Activated CD4-positive, CD25-positive, alpha-beta regulatory T cell (primary cell): Measurements from ENCODE around the gene HPS5.
"Not testable (repeated sequence)": the region's sequence is repeated elsewhere in the genome, so short reads cannot be mapped to it uniquely, and the experiment has no call there.

Experiments
- DNase-seq, 4 experiments: peaks; one replicate each; lab custom pipeline; 2025; lab: John Stamatoyannopoulos, UW

Gene HPS5

DNA sequence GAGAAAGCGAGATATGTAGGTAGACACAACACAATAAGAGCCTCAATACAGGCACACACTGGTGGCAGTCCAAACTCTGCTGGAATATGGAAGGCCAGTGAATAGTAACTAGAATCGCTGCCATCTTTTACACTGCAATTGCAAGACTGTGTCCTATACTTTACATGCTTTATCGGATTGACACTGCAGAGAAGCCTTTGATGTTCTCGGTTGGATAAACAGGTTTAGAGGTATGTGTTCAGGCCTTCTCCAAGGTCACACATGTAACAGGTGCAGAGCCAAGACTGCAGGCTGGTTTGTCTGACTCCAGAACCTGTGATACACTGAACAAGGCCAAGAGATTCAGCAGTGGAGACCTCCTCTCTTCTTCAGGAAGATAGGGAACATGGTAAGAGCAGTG is 50.7 kb downstream of the HPS5 start:
- no peak for DNase-seq

GRCh38 chr11:18270102-18270501 is 51.8 kb downstream of the HPS5 start:
- DNase-seq: no peak

DNA sequence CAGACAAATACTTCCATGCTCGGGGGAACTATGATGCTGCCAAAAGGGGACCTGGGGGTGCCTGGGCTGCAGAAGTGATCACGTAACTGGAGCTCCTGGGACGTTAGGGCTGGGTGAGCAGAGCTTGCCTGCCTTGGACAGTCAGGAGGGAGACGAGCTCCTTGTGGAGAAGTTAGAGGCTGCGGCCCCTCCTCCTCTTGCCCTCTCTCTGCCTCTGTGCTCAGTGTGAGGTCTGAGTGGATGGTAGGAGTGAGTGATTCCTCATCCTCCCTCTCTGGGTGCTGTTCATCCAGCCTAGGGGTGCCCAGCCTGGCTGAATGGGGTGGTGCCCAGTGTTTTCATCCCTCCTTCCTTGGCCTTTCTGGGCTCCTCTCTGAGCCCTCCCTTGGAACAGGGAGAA is 52.7 kb downstream of the HPS5 start:
- not testable (repeated sequence) for DNase-seq

GRCh38 chr11:18267335-18268133 is 54.4 kb downstream of the HPS5 start:
- DNase-seq: not testable (repeated sequence)

DNA sequence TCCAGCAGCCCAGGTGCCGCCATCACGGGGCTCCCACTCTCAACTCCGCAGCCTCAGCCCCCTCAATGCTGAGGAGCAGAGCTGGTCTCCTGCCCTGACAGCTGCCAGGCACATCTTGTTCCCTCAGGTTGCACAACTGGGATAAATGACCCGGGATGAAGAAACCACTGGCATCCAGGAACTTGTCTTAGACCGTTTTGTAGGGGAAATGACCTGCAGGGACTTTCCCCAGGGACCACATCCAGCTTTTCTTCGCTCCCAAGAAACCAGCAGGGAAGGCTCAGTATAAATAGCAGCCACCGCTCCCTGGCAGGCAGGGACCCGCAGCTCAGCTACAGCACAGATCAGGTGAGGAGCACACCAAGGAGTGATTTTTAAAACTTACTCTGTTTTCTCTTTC is 56.0 kb downstream of the HPS5 start, which contains the start of gene SAA1:
SAA1 (plus strand) TSS at position 316 of the 400 bp plus-strand sequence. CDS start 624 bp downstream, outside the sequence.
- no peak for DNase-seq

GRCh38 chr11:18264677-18265555 is 57.0 kb downstream of the HPS5 start:
- no peak for DNase-seq

DNA sequence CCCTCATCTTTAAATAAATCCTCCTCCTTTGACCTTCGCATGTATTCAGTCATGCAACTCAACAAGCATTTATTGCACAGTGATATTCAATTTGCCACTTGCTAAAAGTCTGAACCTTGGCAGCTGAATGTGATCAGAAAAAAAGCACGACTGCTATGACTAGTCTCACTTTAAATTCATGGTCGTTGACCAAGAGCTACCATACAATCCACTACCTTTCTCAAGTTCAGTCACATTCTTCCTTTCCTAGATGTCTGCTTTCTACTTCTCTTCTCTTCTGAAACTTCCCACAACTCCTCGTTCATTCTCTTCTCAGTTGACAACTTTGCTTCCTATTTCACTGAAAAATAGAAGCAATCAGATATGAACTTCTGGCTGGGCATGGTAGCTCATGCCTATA is 57.9 kb downstream of the HPS5 start:
- DNase-seq: no peak

DNA sequence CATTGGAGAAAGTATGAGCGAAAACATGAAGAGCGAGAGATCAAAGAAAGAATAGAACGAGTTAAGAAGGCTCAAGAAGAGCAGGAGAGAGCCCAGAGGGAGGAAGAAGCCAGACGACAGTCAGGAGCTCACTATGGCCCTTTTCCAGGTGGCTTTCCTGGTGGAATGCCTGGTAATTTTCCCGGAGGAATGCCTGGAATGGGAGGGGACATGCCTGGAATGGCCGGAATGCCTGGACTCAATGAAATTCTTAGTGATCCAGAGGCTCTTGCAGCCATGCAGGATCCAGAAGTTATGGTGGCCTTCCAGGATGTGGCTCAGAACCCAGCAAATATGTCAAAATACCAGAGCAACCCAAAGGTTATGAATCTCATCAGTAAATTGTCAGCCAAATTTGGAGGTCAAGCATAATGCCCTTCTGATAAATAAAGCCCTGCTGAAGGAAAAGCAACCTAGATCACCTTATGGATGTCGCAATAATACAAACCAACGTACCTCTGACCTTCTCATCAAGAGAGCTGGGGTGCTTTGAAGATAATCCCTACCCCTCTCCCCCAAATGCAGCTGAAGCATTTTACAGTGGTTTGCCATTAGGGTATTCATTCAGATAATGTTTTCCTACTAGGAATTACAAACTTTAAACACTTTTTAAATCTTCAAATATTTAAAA is 59.1 kb downstream of the HPS5 start:
- DNase-seq: not testable (repeated sequence)

DNA sequence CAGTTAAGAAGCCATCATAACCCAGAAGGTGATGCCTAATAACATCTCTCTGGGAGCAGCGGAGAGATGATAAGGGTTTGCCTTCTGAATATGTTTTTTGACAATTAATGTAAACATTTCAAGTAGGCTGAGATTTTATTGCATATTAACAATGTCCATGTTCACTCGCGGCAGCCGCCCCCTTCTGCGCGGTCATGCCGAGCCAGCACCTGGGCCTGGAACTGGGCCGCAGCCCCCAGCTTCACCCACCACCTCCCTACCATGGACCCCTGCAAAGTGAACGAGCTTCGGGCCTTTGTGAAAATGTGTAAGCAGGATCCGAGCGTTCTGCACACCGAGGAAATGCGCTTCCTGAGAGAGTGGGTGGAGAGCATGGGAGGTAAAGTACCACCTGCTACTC is 60.2 kb downstream of the HPS5 start:
- DNase-seq: no peak

- DNase-seq: no peak
Measured at GRCh38 chr11:18259259-18259658, 62.7 kb downstream of the HPS5 start.

- no peak for DNase-seq
Measured at GRCh38 chr11:18254781-18255361, 67.1 kb downstream of the HPS5 start.

GRCh38 chr11:18253778-18254338 is 68.1 kb downstream of the HPS5 start:
- no peak for DNase-seq

DNA sequence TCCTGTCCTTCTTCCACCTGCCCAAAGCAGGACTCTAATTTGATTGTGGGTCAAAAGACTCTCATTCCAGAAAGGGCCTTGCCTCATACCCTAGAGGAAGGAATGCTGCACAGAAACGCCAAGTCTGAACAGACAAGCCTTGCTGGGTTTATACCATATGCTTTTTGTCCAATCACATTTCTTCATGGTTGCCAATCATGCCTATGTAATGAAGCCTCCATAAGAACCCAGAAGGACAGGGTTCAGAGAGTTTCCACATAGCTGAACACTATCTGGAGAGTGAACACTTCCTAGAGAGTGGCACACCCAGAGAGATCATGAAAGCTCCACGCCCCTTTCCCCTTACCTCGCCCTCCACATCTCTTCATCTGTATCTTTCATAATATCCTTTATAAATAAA is 68.7 kb downstream of the HPS5 start:
- DNase-seq: no peak

GRCh38 chr11:18248561-18248960 is 73.4 kb downstream of the HPS5 start, which contains the start of gene SAA2:
SAA2 (minus strand) TSS chr11:18248668; CDS start chr11:18248011, 657 bp downstream.
- DNase-seq: no peak

DNA sequence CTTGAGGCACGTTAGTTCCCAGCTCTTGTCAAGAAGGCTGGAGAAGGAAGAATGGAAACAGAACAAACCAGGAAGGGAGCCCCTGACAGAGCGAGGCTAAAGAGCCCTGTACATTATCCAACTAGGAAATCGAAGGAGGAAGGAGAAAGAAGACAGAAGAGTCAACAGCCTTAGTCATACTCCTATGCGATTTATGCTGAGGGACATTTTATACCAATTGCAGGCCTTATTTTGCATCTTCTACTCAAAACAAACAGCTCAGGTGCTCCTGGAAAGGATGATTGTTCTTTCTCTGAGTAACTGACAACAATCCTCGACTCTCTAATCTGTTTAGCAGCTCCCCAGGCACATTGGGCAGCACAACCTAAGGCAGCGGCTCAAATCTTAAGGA is 74.8 kb downstream of the HPS5 start:
- DNase-seq: not testable (repeated sequence)

GRCh38 chr11:18246379-18247190 is 75.4 kb downstream of the HPS5 start:
- not testable (repeated sequence) for DNase-seq

- DNase-seq: no peak
Measured at GRCh38 chr11:18245396-18245795, 76.5 kb downstream of the HPS5 start.

DNA sequence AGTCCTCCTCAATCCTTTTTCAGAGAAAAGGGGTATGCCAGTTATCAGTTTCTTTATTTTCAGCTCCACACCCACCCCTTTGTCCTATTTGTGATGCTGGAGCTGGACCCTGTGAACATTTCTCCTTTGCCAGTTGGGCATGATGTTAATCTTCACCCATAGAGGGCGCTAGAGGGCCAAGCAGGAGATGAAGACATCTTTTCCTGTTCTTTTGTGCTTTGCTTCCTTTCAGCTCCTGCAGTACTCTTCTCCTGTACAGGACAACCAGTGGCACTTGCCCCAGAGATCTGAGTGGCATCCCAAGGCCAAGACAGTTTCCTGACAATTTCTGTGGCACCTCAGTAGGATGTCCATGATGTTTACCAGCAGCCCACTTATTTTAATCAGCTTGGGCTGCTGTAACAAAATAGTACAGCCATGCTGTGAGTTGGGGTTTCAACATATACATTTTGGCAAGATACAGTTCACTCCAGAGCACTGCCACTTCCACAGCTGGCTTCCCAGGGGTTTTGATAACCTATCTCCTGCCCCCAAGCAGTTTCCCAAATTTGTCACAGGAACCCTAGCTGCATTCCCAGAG is 78.1 kb downstream of the HPS5 start:
- peak; percentile 3 to 19 (median 10) for DNase-seq

- no peak for DNase-seq
Measured at GRCh38 chr11:18239655-18240054, 82.3 kb downstream of the HPS5 start.

DNA sequence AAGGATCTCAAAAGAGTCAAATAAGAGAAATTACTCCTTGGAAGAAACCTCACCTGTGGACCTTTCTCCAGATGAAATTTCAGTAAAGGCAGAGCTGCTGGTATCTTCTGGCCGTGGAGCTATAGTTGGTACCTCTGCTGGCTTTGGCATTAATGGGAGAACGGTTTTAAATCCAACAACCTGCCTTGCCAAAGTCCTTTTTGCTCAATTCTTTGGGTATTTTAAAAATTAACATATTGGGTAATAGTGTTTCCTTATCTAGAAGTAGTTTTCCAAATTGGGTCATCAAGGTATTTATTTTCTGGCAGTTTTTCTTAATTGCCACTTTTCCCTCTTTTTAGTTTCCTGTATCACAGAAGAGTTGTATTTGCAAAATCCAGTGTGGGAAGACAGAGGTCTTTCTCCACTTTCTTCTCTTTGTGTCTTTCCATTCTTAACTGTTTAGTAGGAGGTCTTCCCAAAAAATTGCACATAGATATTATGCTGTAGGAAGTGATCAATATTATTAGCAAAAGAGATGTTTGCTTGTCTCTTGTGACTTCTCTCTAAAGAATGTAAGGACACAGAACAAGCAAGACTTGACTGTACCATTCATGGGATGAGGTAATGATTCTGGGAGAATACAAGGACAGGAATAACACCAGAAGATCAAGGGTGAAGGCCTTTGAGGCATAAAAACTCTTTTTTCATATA is 85.1 kb downstream of the HPS5 start, which contains the start of gene SAA4:
SAA4 (minus strand) TSS at position 139 of the 693 bp plus-strand sequence. CDS start 876 bp downstream, outside the sequence.
- no peak for DNase-seq
